ENCODE results near the gene PLIN4.
A peak's percentile ranks its signal among the peaks of the same experiment; 100 is the strongest.

Gene PLIN4

GRCh38 chr19:4493104-4493928 is 25.0 kb downstream of the PLIN4 start:
- peak in 1 of 51 donors; percentile 34 for DNase-seq

- DNase-seq, result no peak
Measured at GRCh38 chr19:4492337-4493103, 25.8 kb downstream of the PLIN4 start.

- DNase-seq, result no peak
Measured at GRCh38 chr19:4491446-4491845, 26.8 kb downstream of the PLIN4 start.

GRCh38 chr19:4488496-4488895 is 29.8 kb downstream of the PLIN4 start:
- no peak for DNase-seq

- no peak for DNase-seq
Measured at GRCh38 chr19:4487572-4487971, 30.7 kb downstream of the PLIN4 start.

DNA sequence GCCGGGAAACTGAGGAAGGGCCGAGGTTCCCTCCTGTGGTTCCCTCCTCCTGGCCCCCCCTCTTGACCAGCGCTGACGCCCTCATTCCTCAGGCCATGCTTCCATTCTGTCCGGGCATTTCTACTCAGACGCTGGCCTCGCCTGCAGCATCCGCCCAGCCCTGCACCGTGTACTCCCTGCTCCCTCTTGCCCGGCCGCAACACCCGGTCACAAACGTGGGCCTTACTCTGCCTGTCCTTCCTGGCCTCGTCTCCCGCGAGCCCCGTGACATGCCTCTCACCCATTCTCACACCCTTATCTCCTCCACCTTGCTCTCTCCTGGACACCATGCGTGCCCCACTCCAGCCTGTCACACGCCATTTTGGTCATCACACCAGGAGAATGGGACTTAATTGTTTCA is 34.9 kb downstream of the PLIN4 start:
- DNase-seq, result no peak

GRCh38 chr19:4482721-4483364 is 35.4 kb downstream of the PLIN4 start:
- DNase-seq, result no peak

DNA sequence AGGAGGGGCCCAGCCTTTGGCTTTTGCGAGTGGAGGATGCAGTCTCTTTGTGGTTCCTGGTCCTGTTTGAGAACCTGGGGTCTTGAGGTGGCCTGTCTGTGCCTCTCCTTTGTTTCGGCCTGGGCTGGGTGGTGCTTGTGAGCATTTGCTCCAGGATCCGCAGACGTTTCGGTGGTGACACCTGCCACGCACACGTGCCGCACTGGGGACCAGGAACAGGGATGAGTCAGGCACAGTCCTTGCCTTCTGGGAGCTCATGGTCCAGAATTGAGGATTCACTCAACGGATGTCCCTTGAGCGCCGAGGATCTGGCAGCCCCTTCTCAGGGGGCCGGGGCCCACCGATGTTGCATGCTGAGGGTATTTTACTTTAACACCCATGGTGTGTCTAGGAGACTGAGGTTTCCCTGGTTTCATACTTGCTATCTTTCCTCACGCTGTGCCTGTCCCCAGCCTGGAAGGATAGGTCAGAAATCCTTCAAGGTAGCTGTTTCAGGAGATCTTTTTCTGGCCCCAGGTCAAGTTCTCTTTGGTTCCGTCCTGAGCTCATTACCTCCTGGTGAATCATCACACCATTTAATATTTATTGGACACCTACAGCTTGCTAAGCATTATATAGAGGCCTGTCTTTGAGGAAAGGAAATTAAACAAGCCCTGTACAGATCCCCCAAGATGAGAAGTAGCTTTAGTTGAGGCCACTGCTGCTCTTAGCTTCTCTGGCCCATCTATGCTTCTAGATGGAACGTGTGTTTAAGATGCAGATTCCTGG is 41.1 kb downstream of the PLIN4 start:
- DNase-seq, result no peak

- peak in 44 of 51 donors; percentile 4 to 80 (median 42) for DNase-seq
Measured at GRCh38 chr19:4474514-4475022, 43.7 kb downstream of the PLIN4 start.

GRCh38 chr19:4473763-4474513 is 44.3 kb downstream of the PLIN4 start:
- DNase-seq, result peak in 1 of 51 donors; percentile 5

GRCh38 chr19:4473011-4473762 is 45.1 kb downstream of the PLIN4 start:
- no peak for DNase-seq

GRCh38 chr19:4472174-4472974 is 45.9 kb downstream of the PLIN4 start, which contains the start of gene HDGFL2:
Gene HDGFL2 (plus strand): TSS chr19:4472297. CDS start chr19:4472351, 54 bp downstream.
- DNase-seq, result peak in 4 of 51 donors; percentile 46 to 95 (median 90)

- peak; percentile 39 to 100 (median 99) for DNase-seq
Measured at GRCh38 chr19:4471403-4472173, 46.7 kb downstream of the PLIN4 start.

DNA sequence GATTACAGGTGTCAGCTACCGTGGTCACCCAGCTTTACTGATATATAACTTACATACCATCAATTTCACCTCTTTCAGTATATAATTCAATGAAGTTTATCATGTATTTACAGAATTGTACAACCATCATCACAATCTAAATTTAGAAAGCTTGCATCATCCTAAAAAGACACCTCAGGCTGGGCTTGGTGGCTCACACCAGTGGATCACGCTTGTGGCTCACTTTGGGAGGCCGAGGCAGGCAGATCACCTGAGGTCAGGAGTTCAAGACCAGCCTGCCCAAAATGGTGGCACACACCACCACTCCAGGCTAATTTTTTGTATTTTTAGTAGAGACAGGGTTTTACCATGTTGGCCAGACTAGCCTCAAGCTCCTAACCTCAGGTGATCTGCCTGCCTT is 50.5 kb downstream of the PLIN4 start:
- no peak for DNase-seq

GRCh38 chr19:4464815-4465581 is 53.3 kb downstream of the PLIN4 start:
- DNase-seq, result no peak

DNA sequence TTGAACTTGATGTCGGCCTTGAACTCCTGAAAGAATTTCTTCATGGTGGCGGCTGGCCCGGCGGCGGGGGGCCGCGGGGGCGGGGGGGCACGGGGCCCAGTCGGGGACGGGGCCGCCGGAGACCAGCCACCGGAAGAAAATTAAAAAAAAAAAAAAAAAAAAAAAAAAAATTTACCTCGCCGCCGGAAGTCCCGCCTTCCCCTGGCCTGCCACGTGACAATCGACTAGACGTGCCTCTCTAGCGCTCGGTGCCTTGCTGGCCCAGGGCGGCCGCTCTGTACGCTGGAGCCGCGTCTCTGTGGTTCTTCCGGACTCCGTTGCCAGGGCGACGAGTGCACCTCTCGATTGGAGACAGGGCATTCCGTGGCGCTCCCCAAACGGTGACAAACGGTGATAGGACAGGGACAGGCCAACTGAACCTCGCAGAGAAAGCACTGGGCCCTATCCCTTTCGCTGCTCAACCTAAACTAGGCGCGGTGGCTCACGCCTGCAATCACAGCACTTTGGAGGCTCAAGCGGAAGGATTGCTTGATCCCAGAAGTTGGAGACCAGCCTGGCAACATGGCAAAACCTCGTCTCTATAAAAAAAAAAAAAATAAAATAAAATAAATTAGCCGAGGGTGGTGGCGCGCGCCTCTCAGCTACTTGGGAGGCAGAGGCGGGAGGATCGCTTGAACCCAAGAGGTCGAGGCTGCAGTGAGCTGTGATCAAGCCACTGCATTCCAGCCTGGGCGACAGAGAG is 60.5 kb downstream of the PLIN4 start, which contains the start of gene UBXN6:
UBXN6 (minus strand) TSS at position 141 of the 742 bp plus-strand sequence; CDS start at position 44, 97 bp downstream.
- peak; percentile 44 to 97 (median 93) for DNase-seq

All from hypothalamus (tissue), 51 donors.